IPS-NIHi7 (cell line): ENCODE results near the gene EEF1AKMT4.

Experiments used
- DNase-seq: peaks from one replicate; pipeline ENCODE4 v3.0.0; 2012; ENCODE audit warnings: mixed read lengths; ENCODE audit errors: extremely low spot score

The EEF1AKMT4 gene

DNA sequence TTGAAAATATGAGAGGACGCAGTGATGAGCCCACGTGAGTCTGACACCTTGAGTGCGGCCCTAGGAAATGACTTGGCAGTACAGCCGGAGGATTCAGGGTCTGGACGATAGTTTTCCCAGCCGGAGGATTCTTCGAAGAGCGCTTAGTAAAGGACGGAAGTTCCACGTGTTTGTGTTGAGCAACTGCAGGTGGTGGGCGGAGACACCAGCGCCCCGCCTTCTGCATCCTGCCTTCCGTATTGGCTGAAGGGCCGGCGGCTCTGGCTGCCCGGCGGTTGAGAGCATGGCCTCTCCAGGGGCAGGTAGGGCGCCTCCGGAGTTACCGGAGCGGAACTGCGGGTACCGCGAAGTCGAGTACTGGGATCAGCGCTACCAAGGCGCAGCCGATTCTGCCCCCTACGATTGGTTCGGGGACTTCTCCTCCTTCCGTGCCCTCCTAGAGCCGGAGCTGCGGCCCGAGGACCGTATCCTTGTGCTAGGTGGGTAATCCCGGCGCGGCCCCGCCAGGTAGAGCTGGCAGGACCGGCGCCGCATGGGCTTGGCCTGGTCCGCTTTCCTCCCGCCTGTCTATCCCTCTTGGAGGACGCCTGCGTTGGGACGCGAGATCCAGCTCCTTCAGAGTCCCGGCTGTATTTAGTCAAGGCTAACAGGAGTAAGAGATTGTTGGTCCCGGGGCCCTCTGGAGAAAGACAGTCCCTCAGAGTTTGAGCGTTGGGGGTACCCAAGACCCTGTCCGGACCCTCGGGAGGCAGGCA is at the start of gene EEF1AKMT4:
Gene EEF1AKMT4 (plus strand): TSS at position 261 of the 755 bp plus-strand sequence. CDS start 23 bp downstream, at position 284.
- DNase-seq = peak; percentile 97

DNA sequence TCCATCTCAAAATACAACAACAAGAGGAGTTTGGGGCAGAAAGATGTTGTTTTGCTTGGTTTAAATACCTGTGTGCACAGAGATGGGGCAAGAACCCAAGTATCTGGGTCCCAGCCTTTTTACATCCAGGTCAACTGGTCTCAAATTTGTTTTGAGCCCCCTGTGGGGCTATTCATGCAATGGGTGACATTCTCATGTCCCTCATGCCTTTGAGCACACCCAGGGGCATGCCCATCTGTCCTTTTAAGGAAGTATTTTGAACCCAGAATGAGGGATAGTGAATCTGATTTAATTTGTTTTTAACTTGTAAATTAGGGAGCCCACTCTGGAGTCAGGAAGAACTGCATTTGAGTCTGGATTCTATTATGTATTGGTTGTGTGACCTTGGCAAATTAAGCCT is 48.6 kb upstream of the EEF1AKMT4 start:
- no peak for DNase-seq

DNA sequence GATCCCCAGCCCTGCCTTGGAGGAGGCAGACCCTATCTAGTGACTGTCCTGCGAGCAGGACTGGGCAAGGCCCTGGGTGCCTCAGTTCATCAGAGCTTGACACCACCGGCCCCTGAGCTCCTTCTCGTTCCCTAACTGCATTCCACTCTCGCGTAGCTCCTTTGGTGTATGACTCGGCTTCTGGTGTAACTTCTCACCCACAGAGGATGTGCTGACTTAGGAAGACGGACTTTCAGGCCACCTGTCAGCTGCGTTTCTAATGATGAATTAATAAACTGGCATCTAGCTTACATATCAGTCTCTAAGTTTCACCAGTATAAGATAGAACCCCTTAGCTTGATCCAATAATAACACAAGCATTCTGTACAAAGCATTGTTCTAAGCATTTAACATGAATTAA is 45.9 kb upstream of the EEF1AKMT4 start:
- no peak for DNase-seq

DNA sequence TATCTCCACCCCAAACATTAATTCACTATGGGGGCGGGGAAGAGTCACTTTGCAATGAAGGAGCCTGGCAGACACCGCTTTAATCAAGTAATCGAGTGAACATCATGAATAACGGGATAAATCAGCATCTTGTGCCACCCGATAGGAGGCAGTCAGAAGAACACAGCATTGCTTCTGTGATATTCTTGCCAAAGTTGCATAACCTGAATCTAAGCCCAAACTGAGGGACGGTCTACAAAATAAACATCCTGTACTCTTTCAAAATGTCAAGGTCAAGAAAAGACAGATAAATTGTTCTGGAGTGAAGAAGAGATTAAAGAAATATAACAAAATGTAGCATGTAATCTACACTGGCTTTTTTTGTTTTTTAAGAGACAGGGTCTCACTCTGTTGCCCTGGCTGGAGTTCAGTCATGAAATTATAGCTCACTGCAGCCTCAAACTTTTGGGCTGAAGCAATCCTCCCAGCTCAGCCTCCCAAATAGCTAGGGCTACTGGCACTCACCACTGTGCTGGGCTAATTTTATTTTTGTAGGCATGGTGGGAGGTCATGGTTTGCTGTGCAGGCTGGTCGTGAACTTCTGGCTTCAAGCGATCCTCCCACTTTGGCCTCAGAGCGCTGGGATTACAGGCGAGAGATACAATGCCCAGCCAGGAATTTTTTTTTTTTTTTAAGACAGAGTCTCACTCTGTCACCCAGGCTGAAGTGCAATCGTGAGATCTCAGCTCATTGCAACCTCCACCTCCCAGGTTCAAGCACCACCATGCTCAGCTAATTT is 40.1 kb upstream of the EEF1AKMT4 start:
- no peak for DNase-seq

DNA sequence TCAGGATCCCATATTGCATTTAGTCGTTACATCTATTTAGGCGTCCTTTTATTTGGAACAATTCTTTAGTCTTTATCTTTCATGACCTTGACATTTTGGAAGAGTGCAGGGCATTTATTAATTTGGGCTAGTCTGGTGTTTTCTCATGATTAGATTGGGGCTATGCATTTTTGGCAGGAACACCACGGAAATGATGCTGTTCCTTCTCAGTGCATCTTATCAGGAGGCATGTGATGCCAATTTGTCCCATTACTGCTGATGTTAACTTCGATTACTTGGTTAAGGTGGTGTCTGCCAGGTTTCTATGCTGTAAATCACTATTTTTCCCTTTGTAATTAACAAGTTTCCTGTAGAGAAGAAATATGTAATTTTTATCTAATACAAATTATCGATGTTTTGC is 38.2 kb upstream of the EEF1AKMT4 start:
- no peak for DNase-seq

DNA sequence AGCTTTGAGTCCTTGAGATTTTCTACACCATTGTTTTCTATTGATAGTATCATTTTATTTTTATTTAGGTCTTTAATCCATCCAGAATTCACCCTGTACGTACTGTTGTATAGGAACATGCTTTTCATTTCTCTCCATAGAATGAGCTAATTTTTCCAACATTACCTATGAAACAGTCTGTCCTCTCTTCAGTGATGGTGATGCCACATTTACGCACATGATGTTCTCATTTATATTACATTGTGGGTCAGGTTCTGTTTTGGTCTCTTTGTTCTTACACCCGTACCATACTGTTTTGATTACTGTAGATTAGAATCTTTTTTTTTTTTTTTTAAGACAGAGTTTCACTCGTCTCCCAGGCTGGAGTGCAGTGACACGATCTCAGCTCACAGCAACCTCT is 37.8 kb upstream of the EEF1AKMT4 start:
- DNase-seq = no peak

DNA sequence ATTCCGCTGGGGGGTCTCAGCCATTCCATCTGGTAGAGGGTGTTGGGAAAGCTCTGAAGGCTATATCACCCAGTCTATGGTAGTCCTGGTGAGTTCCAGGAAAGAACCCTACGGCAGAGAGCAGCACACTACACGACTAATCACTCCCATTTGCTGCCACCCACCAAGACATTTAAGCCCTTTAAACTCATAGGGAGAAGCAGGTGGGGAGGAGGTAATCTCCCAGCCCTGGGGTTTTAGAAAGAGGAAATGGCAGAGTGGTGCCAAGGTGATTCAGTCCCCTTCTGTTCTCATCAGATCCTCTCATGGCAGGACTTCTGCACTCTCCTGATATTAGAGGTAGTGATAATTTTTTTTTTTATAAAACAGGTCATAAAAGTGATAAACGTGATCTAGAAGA is 30.7 kb upstream of the EEF1AKMT4 start:
- DNase-seq = no peak

DNA sequence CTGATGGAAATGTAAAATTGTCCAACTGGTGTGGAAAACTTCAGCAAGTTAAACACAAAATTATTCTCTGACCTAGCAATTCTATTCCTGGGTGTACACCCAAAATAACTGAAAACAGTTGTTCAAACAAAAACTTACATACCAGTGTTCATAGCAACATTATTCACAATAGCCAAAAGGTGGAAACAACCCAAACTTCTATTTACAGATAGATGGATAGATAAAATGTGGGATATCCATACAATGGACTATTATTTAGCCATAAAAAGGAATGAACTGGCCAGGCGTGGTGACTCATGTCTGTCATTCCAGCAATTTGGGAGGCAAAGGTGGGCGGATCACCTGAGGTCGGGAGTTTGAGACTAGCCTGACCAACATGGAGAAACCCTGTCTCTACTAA is 27.0 kb upstream of the EEF1AKMT4 start:
- DNase-seq = no peak

DNA sequence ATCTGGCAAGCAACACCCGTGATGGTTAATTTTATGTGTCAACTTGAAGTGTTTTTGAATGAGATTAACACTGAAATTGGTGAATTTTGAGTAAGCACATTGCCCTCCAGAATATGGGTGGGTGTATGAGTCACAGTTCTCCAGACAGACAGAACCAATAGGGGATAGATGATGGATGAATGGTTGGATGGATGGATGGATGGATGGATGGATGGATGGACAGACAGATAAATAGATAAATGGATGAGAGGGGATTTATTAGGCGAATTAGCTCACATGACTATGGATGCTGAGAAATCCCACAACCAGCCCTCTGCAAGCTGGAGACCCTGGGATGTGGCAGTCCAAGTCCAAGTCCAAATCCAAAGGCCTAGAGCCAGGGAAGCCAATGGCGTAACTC is 25.5 kb upstream of the EEF1AKMT4 start:
- DNase-seq = no peak

DNA sequence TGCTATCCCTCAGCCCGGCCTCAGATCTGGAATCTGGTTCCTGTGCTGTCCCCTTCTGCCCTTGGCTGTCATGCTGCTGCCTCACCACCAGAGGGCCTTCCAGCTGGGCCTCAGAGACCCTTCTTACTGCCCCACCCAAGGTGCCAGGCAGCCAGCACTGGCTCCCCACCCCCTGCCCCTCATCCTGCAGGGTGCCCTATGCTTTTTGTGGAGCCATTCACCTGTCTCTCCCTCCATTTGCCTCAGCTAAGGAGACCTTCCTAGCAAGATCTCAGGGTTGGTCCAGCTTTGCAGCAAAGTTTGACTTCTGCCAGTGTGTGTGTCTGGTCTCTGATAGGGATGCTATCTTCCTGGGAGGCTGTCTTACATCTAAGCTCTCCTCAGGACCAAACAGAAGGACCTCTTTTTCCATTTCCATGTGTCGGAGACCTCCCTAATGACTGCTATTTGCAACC is 22.0 kb upstream of the EEF1AKMT4 start:
- peak; percentile 87 for DNase-seq

DNA sequence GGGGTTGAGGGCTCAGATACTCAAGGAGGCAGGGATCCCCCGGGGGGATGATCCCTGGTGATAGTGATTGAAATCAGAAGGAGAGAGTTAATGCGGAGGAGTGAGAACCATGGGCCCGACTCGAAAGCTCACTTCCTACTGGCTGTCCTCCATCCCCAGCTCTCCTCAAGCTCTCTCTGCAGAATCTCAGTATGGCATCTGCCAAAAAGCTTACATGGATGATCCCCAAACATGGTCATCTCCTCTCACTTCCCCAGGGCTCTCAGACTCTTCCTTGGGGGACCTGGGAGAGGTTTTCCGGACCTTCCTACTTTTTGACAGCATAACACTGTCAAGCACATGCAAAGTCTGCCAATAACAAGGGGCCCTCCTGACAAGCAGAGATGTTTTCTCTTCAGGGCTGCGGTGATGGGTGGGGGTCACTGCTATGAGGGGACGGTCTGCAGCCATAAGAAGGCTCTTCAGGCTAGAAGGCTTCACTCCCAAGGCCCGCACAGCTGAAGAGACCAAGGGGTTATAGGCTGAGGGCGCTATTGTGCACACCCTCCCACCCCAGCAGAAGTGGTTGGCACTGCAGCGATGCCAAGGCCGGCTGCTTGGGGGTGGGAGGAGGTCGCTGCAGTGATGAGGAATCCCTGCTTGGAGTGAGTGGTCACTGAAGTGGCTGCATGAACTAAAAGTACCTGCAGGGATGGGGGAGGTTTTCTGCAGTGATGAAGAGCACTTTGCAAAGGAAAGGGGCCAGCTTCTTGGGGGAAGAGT is 20.9 kb upstream of the EEF1AKMT4 start:
- no peak for DNase-seq

DNA sequence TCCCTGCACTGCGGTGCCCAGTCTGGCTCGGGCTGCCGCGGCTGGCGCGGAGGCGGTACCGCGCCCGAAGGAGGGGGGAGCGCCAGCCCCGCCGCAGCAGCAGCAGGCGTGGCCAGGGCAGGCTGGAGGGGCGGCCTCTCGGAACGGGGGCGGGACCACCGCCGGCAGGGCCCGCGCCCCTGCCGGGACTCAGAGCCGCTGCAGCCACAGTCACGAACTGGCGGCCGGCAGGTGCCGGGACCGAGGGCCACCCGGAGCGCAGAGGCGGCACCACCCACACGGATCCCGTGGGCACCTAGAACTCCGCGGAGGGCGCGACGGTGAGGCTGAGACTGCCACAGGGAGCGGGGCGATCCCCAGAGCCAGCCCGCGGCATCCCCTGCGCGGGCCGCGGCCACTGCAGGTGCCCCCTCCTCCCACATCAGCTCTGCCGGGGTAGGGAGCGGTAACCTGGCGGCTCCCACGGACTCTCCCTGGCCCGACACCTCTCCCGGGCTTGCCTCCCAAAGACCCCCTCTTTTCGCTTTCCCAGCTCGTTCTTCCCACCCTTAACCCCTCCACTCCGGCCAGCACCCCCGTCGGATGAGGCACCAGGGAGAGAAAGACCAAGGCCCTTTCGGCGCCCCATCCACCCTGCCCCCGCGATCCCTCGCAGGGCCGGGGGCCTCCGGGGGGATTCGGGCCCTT is 19.9 kb upstream of the EEF1AKMT4 start, which contains the start of gene VWA5B2:
Gene VWA5B2 (plus strand): TSS at position 192 of the 687 bp plus-strand sequence. CDS start 944 bp downstream, outside the sequence.
- DNase-seq = peak; percentile 97

DNA sequence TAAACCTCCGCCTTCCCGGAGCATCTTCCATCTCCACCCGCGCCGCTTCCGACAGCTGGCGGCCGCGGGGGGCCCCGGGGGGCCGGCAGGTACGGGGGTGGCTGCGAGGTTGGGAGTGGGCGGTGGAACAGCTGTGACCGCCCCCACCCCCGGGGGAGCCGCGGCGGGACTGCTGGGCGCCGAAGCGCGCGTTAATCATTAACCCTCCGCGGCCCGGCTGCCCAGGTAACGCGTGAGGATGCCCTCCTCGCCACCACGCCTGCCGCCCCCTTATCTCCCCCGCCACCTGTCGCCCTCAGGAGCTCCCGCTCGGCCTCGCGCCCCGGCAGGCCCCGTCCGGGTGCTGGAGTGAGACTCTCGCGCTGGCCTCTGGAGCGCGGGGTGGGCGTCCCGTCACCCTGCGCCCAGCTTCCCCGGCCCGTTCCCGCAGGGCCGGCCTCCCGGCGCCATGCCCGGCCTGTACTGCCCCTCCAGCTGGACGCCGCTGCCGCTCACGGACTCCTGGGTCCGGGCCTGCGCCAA is 19.3 kb upstream of the EEF1AKMT4 start:
- no peak for DNase-seq

DNA sequence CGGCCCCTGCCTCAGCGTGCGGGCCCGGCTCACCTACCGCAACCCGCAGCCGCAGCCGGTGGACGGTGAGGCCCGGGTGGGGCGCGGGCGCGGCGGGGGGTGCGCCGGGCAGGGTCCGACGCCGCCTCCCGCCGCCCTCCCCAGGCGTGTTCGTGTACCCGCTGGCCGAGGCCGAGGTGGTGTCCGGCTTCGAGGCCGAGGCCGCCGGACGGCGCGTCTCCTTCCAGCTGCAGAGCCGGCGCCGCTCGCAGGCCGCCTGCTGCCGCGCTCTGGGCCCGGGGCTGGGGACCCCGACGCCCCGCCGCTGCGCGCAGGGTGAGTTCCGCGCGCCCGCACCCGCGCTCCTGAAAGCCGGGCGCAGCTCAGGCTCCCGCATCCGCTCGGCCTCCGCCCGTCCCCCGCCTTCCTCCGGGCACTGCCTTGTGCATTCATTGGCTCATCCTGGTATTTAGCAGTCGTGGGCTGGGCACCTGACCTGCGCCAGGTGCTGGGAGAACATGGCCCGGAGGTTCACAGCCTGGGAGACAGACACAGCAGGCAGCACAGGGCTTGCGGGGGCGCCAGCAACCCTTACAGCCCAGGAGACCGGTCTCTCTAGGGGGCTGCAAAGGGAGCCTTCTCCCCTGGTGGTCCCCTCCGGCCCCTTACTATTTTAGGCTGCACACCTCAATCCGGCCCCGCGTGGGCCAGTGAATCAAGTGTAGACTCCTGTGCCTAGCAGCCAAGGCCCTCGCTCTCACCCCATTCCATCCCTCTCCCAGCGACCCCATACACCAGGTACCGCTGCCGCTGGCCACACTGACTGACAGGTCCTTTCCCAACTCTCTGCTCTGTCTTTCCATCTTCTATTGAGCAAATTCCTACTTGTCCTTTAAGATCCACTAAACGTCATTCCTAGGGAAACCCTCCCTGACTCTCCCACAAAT is 18.6 kb upstream of the EEF1AKMT4 start:
- DNase-seq = no peak

DNA sequence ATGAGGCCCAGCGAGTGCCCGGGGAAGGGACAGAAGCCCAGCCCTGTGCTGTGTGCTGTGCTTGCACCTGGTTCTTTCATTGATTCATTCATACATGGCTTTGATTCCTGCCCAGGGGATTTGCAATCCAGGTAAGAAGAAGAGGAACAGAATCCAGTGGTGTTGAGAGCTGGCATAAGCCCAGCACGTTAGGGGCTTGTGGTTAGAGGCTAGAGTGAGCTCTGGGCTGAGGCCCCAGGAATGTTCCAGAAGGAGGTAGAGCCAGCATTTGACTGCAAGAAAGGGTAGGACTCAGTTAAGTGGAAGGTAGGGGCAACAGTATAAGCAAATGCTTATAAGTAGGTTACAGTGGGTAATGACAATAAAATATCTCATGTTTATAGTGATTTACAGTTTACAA is 17.8 kb upstream of the EEF1AKMT4 start:
- DNase-seq = no peak

DNA sequence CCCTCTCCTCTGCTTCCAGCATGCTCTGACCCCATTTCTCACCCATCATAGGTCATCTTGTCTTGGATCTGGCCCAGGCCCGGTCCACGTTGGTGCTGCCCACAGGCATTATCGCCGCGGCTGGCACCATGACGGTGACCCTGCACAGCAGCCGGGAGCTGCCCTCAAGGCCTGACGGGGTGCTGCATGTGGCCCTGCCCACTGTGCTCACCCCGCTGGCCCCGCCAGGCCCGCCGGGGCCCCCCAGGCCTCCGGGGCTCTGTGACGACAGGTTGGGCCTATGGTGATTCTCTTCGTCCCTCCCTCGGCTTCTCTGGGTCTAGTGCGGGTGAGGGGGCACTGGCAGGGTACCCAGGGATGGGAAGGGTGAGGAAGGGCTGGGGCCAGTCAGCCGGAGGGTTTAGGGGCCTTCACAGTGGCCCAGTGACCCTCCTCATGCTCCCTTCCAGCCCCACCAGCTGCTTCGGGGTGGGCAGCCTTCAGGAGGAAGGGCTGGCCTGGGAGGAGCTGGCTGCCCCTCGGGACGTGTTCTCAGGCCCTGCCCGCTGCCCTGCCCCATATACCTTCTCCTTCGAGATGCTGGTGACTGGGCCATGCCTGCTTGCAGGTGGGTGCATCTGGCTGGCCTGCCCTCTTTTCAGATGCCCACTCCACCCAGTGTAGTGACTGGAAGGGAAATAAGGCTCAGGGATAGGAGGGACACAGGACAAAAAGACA is 16.2 kb upstream of the EEF1AKMT4 start:
- DNase-seq = no peak

DNA sequence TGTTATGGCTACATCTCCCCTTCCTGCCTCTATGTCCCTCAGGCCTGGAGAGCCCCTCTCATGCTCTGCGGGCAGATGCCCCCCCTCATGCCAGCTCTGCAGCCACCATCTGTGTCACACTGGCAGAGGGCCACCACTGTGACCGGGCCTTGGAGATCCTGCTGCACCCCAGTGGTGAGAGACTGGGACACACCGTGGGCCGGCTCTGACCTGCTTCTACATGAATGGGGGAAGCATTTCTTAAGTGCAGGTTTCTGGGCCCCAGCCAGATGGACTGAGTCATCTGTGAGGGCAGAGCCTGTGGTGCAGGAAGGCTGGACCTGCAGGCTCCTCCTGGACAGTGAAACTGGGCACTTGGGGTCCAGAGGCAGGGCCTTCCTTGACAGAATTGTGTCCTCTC is 15.2 kb upstream of the EEF1AKMT4 start:
- no peak for DNase-seq

DNA sequence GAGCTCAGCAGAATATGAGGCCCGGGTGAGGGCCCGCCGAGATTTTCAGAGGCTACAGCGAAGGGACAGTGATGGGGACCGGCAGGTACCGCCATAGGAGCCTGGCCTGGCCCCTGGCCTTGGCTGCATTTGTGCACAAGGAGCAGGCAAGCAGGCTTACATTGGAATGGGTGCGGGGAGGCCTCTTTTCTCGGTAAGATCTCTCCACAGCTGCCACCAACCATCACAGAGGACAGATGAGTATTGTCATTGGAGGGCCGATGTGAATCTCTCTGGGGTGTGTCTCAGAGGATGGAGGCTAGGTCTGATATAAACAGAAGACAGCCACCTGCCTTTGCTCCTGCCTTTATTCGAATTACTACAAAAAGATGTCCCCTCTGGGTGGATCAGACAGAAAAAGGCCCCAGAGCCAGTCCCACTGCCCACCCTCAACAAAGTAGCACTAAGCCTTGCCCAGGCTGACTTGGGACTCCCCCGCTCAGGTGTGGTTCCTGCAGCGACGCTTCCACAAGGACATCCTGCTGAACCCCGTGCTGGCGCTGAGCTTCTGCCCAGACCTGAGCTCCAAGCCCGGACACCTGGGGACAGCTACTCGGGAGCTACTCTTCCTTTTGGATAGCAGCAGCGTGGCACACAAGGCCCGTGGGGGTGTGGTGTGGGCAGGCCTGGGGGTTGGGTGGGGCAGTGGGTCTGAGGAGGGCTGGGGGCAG is 14.6 kb upstream of the EEF1AKMT4 start:
- DNase-seq = no peak
